ENCODE measurements around the gene ME3.

ME3 gene

DNA sequence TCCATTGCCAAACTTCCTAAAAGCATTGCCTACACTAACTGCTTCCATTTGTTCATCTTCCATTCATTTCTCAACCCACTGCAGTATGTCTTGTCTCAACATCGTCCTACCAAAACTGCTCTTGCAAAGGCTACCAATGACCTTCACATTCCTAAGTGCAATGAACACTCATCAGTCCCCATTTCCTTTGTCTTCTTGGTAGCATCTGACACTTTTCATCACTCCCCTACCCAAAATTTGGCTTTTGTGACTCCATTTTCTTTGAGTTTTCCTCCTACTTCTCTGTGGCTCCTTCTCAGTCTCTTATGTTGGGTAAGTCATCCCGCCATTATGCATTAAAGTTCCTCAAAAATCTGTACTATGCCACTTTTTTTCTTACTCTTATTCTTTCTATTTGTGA, 162.3 kb downstream of the ME3 start:
- no peak for DNase-seq

GRCh38 chr11:86509588-86509974, 162.8 kb downstream of the ME3 start:
- no peak for DNase-seq

- no peak for DNase-seq
Measured at GRCh38 chr11:86508604-86509587, 163.5 kb downstream of the ME3 start.

GRCh38 chr11:86507249-86507845, 165.1 kb downstream of the ME3 start:
- no peak for DNase-seq

- no peak for DNase-seq
Measured at GRCh38 chr11:86506235-86506634, 166.2 kb downstream of the ME3 start.

DNA sequence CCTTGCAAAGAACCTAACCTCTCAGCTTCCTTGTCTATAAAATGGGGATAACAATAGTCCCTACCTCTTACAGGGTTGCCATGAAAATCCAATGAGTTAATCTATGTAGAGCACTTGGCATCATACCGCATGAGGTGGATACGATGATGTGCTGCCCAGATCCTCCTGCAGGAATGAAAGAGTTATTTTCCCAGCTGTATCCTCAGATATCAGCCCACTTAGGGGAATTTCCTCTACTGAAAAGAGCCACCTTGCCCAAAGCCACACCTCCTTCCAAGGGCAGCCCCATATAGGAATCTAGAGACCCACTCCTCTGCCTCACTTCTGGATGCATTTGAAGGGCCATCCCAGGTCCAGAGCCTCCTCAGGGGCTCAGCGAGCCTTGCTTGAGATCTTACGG, 169.3 kb downstream of the ME3 start:
- no peak for DNase-seq

- DNase-seq: no peak
Measured at GRCh38 chr11:86502137-86502642, 170.2 kb downstream of the ME3 start.

DNA sequence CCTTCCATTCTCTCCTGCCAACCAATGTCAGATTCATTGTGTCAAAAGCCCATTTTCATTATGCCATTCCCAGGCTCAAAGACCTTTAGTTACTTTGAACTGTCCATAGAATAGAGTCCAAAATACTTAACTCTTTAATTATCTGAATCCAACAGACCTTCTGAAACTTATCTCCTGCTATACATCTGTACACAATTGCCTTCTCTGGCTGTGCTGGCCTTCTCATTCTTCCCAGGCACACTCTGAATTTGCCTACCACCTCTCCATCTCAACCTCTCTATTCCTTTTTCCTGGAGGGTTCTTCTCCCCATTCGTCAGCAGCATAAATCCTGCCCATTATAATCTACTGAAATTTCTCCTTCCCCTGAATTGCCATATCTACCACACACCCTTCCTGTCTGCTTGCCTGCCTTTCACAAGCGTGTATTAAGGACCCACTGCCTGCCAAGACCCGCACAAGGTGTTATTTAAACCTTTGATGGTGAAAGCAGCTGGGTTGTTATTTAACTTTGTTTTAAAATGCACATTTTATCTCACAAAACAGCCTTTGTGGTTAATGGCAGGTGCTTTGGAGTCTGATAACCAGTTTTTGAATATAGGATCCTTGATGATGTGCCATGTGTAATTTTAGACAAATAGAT, 171.8 kb downstream of the ME3 start:
- no peak for DNase-seq

DNA sequence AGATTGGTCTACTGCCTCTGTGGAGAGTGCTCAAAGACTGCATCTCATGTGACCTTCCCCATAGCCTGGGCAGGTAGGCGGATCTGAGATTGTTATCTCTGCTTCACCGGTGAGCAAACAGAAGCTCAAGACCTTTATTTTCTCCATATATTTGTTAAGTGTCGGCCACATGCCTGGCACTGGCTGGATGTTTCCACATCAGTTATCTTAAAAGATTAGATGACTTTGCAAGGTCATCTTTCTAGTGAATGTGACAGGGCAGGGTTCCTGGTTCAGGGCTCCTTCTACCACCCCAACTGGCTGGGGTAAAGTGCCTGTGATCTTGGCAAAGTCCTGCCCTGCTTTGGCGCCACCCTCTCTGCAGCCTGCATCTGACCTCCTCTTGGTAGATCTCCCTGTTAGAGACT, 172.7 kb downstream of the ME3 start:
- DNase-seq: no peak

- no peak for DNase-seq
Measured at GRCh38 chr11:86497836-86498235, 174.6 kb downstream of the ME3 start.

DNA sequence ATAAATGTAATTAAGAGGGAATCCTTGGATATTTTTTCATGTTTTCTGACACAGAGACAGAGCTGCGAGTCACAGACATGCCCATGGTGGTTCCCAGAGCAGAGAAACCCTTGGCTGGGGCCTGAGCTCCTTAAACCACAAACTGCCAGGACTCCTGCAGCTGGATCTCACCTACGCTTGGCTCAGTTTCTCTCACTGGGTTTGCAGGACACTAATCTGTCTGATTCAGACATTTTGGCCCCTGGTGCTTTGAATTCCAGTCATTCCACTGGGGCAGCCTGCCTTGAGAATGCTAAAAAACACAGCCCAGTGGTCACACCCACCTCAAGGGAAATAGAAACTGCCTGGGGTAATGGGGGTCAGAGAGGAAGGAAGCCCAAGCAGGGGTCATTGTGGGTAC, 175.1 kb downstream of the ME3 start:
- DNase-seq: no peak

DNA sequence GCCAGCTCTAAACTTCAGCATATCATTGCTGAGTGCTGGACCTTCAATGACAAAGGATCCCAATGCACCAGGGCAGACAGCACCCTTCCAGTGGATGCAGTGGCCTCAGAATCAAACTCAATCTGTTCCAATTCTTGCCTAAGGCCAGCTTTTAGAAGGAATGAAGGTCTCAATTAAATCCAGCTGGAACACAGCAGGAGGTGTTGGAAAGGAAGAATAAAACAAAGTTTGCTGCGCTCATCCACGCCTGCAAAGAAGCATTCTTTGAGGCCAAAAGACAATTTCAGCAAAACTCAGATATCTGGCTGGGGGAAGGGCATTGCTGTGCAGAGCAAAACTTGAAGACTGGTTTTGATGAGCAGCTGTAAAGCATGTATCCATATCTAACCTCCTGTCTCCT, 177.1 kb downstream of the ME3 start:
- no peak for DNase-seq

GRCh38 chr11:86492370-86493010, 179.9 kb downstream of the ME3 start:
- DNase-seq: no peak

DNA sequence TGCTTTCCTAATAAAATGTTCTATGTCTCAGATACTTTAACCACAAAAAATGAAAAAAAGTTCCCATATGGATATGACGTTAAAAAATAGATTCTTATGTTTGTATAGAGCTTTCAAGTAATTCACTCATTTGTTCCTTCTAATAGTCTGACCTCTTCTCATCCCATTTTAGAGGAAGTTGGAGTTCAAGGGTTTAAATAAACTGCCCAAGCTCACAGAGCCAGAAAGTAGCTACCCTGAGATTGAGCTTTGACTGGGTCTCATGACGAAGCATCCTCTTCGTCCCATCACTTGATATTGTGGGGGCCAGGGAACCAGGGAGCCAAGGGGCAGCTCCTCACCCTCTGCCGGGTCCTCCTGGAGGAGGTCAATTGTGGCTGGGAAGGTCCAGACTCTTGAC, 181.4 kb downstream of the ME3 start:
- DNase-seq: no peak

- no peak for DNase-seq
Measured at GRCh38 chr11:86490582-86490981, 181.8 kb downstream of the ME3 start.

GRCh38 chr11:86489442-86489841, 183.0 kb downstream of the ME3 start:
- no peak for DNase-seq

DNA sequence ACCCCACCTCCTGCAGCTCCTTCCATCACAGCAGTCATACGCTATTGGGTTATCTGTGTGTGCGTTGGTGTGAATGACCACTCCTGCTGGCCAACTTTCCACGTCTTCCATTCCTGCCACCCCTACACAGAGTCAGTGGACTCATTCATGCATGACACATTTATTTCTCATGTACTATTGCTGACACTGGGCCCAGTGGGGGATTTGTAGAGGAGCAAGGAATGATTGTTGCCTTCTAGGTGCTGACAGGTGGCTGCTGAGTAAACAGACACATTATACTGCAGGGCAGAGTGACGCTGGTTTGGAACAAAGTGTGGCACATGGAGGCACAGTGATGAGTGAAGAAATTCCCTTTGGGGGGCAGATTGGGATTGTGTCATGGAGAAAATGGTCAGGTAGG, 183.9 kb downstream of the ME3 start:
- DNase-seq: no peak

GRCh38 chr11:86487671-86488070, 184.7 kb downstream of the ME3 start:
- DNase-seq: no peak

DNA sequence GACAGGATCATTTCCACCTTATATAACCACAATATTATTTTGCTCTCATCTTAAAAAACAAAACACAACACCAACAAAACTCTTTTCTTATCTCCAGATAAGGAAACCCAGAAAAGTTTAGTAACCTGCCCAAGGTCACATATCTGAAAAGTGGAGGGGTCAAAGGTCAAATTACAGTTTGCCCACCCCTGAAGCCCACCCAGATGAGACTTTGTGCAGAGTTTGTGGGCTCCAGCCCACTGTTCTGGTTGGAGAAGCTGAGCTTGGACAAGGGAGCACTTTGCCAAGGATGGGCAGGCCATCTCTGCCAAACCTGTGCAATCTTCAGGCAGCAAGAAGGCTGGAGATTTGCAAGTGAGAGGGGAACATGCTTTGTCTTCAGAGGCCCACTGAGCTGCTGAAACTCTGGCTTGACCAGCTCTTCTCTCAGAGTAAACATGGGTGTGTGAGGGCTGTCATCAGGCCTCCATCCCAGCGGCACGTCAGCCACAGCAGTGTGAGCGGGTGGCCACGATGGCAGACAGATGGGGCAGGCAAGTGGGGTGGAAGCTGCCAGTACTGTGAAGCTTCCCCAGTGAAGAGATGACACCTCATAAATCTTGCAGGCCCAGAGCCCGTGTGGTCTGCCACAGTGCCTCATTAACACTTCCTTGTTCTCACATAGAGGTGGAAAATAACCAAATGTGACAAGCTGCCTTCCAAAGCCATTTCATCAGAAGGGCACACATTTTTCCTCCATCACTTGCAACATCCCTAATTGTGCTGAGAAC, 186.0 kb downstream of the ME3 start:
- DNase-seq: no peak

DNA sequence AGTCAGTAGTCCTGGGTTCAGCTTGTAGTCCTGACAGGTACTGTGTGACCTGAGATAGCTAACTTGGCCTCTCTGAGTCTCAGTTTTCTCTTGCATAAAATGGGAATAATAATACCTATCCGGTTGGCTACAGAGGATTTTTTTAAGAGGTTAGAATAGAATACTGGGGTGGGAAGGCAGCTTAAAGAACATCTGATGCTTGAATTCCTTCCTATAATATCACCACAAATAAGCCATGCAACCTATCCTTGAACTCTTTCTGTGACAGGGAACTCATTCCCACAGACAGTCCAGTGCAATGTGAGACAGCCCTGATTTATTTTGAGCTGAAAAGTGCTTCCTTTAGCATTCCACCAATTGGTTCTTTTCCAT, 187.6 kb downstream of the ME3 start:
- no peak for DNase-seq

DNA sequence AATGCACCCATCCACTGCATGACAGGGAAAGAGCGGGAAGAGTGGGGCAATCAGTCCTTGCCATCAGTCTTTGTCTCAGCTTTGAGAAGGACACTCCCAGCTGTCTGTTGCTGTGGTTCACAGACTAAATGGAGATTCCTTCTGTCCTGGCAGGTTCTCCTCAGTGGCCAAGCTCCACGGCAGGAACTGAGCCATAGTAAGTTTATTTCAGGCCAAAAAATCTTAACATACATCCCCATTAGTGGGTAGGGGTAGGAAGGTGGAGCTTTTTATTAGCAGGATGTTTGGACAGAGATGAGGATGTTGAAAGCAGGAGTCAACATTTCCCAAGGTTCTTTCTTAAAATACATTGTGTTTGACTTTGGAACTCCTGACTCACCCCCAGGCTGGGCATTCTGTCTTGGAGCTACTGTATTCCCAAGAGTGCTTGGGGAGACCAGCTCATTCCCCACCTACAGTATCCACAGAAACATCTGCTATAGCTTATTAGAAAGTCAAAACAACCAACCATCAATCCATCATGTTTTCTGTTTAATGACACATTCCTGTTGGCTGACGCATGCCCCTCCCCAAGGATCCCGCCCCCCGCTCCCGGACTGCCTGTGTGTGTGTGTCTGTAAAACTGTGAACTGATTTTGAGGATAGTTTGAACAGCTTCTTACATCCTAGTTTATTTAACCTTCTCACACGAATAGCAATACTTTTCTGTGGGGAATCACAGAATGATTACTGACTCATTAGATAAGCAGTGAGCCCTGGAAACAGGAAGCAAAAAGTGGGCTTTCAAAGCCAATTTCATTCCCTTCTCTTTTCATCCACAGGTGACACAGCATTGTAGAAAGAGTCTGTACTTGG, 188.2 kb downstream of the ME3 start:
- no peak for DNase-seq

DNA sequence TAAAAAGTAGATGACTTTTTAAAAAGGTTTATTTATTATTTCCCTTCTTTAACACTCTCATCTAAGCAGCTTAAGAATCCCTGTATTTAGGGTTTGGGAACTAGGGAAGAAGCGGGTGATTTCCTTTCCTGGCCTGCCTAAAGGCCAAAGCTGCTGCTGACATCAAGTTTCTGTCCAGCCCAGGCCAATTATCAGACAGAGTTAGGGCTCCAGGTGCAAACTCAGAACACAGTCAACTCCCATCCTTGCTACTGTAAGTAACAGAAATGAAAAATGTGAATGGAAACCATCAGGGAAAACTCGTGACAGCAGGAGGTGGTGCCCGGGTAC, 188.8 kb downstream of the ME3 start:
- no peak for DNase-seq
